GM23338 (cell line): ENCODE measurements around the gene TUFT1. TPM values are rescaled to one million over a fixed set of nuclear protein-coding genes. Genes with fewer than 3 reads are reported as not detected.

Experiments used
- ATAC-seq: fragments of 200-7000 bp; cut with Tn5 transposase; 3 replicates; pipeline ENCODE4 v1.9.1; 2020
- DNase-seq: peaks from one replicate; pipeline ENCODE4 v3.0.0-alpha.2; 2015; ENCODE audit warnings: low spot score
- H2AFZ ChIP-seq: fragments of 200-600 bp; sonication (generic); 2 replicates; pipeline ENCODE4 v1.8.0; 2016; ENCODE audit warnings: antibody characterized with exemption, mild to moderate bottlenecking, moderate library complexity
- H3F3A ChIP-seq: fragments of 200-600 bp; sonication (generic); replicated peaks from 2 replicates; pipeline ENCODE4 v1.8.0; 2017; ENCODE audit warnings: antibody characterized with exemption, mixed run types, low read depth
- H3K27ac ChIP-seq: fragments of 200-600 bp; sonication (generic); 2 replicates; pipeline ENCODE4 v1.6.1; 2016; ENCODE audit warnings: low read depth
- H3K27me3 ChIP-seq: fragments of 200-600 bp; sonication (generic); 2 replicates; pipeline ENCODE4 v1.8.0; 2016; ENCODE audit warnings: mild to moderate bottlenecking, mixed run types, moderate library complexity; ENCODE audit not compliant: insufficient read depth
- H3K36me3 ChIP-seq: fragments of 200-600 bp; sonication (generic); 2 replicates; pipeline ENCODE4 v1.8.0; 2016; ENCODE audit warnings: mild to moderate bottlenecking; ENCODE audit not compliant: insufficient read depth
- H3K4me1 ChIP-seq: fragments of 200-600 bp; sonication (generic); 2 replicates; pipeline ENCODE4 v1.8.0; 2016; ENCODE audit warnings: mild to moderate bottlenecking, moderate library complexity; ENCODE audit not compliant: insufficient read depth
- H3K4me2 ChIP-seq: fragments of 200-600 bp; sonication (generic); 2 replicates; pipeline ENCODE4 v1.7.1; 2017; ENCODE audit warnings: mixed run types
- H3K4me3 ChIP-seq: fragments of 200-600 bp; sonication (generic); 2 replicates; pipeline ENCODE4 v1.6.1; 2016; ENCODE audit warnings: mixed run types
- H3K79me2 ChIP-seq: fragments of 200-600 bp; sonication (generic); replicated peaks from 2 replicates; pipeline ENCODE4 v1.8.0; 2017; ENCODE audit warnings: mild to moderate bottlenecking; ENCODE audit not compliant: insufficient read depth
- H3K9me2 ChIP-seq: fragments of 200-600 bp; sonication (generic); 2 replicates; pipeline ENCODE4 v1.8.0; 2017; ENCODE audit not compliant: insufficient read depth
- H4K20me1 ChIP-seq: fragments of 200-600 bp; sonication (generic); replicated peaks from 2 replicates; pipeline ENCODE4 v1.8.0; 2017; ENCODE audit warnings: mild to moderate bottlenecking; ENCODE audit not compliant: insufficient read depth
- H3K27ac Mint-ChIP-seq: 2 replicates; pipeline ENCODE4 v1.8.0; 2020; ENCODE audit warnings: inconsistent platforms, mild to moderate bottlenecking, moderate library complexity, mixed read lengths
- H3K27me3 Mint-ChIP-seq: 3 replicates; pipeline ENCODE4 v1.8.0; 2022; ENCODE audit warnings: low read depth, mild to moderate bottlenecking, moderate library complexity, mixed read lengths, inconsistent platforms; ENCODE audit not compliant: insufficient read depth, poor library complexity
- H3K36me3 Mint-ChIP-seq: 3 replicates; pipeline ENCODE4 v1.8.0; 2021; ENCODE audit warnings: low read depth, mild to moderate bottlenecking, inconsistent platforms, moderate library complexity, mixed read lengths
- H3K4me1 Mint-ChIP-seq: 3 replicates; pipeline ENCODE4 v1.8.0; 2020; ENCODE audit warnings: mild to moderate bottlenecking, inconsistent platforms, mixed read lengths
- H3K4me3 Mint-ChIP-seq: 3 replicates; pipeline ENCODE4 v1.8.0; 2021; ENCODE audit warnings: moderate library complexity, mild to moderate bottlenecking, inconsistent platforms, mixed read lengths
- H3K9me3 Mint-ChIP-seq: 3 replicates; pipeline ENCODE4 v1.8.0; 2020; ENCODE audit warnings: moderate library complexity, mild to moderate bottlenecking, inconsistent platforms, mixed read lengths
- CREB1 ChIP-seq: fragments of 250-450 bp; sonication (Bioruptor Pico); IDR thresholded peaks from 2 replicates; pipeline ENCODE4 v1.5.0; 2020; ENCODE audit warnings: low read depth, mild to moderate bottlenecking, moderate library complexity
- EZH2 ChIP-seq: fragments of 200-600 bp; sonication (generic); IDR thresholded peaks from one replicate; pipeline ENCODE4 v1.8.0; 2017; ENCODE audit warnings: antibody characterized with exemption, mild to moderate bottlenecking, low read depth; ENCODE audit not compliant: unreplicated experiment
- EZH2phosphoT487 ChIP-seq: fragments of 200-600 bp; sonication (generic); IDR thresholded peaks from one replicate; pipeline ENCODE4 v1.8.1; 2018; ENCODE audit warnings: antibody characterized with exemption; ENCODE audit not compliant: unreplicated experiment
- JUNB ChIP-seq: IDR thresholded peaks from one replicate; pipeline ENCODE4 v1.6.1; 2016; ENCODE audit warnings: antibody characterized with exemption; ENCODE audit not compliant: unreplicated experiment
- NANOG ChIP-seq: IDR thresholded peaks from 2 replicates; pipeline ENCODE4 v1.6.1; 2016; ENCODE audit warnings: antibody characterized with exemption, borderline replicate concordance
- POLR2AphosphoS5 ChIP-seq: IDR thresholded peaks from 2 replicates; pipeline ENCODE4 v1.6.1; 2016; ENCODE audit warnings: antibody characterized with exemption, low read depth
- STAT1 ChIP-seq: IDR thresholded peaks from one replicate; pipeline ENCODE4 v1.6.1; 2016; ENCODE audit warnings: antibody characterized with exemption; ENCODE audit not compliant: unreplicated experiment
- ZNF114 ChIP-seq: fragments of 250-450 bp; sonication (Bioruptor Pico); IDR thresholded peaks from 2 replicates; pipeline ENCODE4 v1.5.0; 2020; ENCODE audit warnings: mild to moderate bottlenecking, moderate library complexity
- ZNF331 ChIP-seq: fragments of 250-450 bp; sonication (Bioruptor Pico); IDR thresholded peaks from 2 replicates; pipeline ENCODE4 v1.5.0; 2020; ENCODE audit warnings: low read depth, mild to moderate bottlenecking, moderate library complexity
- polyA plus RNA-seq: library from polyadenylated mRNA; unstranded; fragments of >200 nt; fragmentation: Nextera tagmentation; extraction: Ambion mirVana; gene quantifications from 2 replicates; pipeline ENCODE4 v1.2.1, GENCODE V29; 2016
- total RNA-seq: library from RNA; depleted of rRNA; stranded (reverse); fragments of >200 nt; shearing (Covaris generic); gene quantifications from 2 replicates; pipeline ENCODE4 v1.2.3, GENCODE V29; 2014
- TF ChIP-seq, protein P1 (sequence below), 2 experiments: fragments of 200-600 bp in 1 of 2; sonication (generic) in 1 of 2; conservative IDR thresholded peaks; 2 replicates each; pipeline versions ENCODE4 v1.5.1 to v1.6.1; 2016 to 2017; ENCODE audit warnings: antibody characterized with exemption in 2 of 2, low read depth in 2 of 2, mild to moderate bottlenecking in 2 of 2, moderate library complexity in 1 of 2
- TF ChIP-seq, protein P2 (sequence below): IDR thresholded peaks from one replicate; pipeline ENCODE4 v1.6.1; 2018; ENCODE audit warnings: antibody characterized with exemption; ENCODE audit not compliant: unreplicated experiment
- TF ChIP-seq, protein P3 (sequence below): IDR thresholded peaks from 2 replicates; pipeline ENCODE4 v1.6.1; 2016; ENCODE audit warnings: antibody characterized with exemption

Gene TUFT1
- total and polyA plus RNA-seq, 2 experiments from 2014 or later, result 6.0 to 11.9 TPM

DNA sequence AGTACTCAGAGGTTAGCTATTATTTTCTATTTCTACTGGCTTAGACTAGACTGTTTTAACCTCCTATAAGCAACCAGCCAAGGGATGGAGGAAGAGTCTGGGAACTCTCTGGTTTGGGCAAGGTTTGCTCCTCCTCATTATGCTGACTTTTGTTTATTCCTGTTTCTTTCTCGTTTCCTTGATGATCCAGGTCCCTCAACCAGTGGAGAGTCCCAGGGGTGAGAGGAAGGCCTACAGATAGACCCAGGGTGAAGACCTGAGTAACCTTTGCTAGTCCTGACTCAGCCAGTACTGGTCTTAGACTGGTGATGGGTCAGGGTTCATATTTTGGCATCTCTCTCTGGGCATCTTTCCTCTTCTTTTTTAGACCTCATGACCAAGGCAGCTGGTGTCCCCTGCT lies 5.4 kb downstream of the TUFT1 start (continued):
- TF ChIP-seq, protein P1, sequence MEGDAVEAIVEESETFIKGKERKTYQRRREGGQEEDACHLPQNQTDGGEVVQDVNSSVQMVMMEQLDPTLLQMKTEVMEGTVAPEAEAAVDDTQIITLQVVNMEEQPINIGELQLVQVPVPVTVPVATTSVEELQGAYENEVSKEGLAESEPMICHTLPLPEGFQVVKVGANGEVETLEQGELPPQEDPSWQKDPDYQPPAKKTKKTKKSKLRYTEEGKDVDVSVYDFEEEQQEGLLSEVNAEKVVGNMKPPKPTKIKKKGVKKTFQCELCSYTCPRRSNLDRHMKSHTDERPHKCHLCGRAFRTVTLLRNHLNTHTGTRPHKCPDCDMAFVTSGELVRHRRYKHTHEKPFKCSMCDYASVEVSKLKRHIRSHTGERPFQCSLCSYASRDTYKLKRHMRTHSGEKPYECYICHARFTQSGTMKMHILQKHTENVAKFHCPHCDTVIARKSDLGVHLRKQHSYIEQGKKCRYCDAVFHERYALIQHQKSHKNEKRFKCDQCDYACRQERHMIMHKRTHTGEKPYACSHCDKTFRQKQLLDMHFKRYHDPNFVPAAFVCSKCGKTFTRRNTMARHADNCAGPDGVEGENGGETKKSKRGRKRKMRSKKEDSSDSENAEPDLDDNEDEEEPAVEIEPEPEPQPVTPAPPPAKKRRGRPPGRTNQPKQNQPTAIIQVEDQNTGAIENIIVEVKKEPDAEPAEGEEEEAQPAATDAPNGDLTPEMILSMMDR (conservative IDR thresholded peaks at IDR 0.05; ENCODE audit: low read depth in 2 of 2), result no peak
- no peak for TF ChIP-seq STAT1
- TF ChIP-seq, protein P2, sequence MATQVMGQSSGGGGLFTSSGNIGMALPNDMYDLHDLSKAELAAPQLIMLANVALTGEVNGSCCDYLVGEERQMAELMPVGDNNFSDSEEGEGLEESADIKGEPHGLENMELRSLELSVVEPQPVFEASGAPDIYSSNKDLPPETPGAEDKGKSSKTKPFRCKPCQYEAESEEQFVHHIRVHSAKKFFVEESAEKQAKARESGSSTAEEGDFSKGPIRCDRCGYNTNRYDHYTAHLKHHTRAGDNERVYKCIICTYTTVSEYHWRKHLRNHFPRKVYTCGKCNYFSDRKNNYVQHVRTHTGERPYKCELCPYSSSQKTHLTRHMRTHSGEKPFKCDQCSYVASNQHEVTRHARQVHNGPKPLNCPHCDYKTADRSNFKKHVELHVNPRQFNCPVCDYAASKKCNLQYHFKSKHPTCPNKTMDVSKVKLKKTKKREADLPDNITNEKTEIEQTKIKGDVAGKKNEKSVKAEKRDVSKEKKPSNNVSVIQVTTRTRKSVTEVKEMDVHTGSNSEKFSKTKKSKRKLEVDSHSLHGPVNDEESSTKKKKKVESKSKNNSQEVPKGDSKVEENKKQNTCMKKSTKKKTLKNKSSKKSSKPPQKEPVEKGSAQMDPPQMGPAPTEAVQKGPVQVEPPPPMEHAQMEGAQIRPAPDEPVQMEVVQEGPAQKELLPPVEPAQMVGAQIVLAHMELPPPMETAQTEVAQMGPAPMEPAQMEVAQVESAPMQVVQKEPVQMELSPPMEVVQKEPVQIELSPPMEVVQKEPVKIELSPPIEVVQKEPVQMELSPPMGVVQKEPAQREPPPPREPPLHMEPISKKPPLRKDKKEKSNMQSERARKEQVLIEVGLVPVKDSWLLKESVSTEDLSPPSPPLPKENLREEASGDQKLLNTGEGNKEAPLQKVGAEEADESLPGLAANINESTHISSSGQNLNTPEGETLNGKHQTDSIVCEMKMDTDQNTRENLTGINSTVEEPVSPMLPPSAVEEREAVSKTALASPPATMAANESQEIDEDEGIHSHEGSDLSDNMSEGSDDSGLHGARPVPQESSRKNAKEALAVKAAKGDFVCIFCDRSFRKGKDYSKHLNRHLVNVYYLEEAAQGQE, result no peak
- TF ChIP-seq, protein P3, sequence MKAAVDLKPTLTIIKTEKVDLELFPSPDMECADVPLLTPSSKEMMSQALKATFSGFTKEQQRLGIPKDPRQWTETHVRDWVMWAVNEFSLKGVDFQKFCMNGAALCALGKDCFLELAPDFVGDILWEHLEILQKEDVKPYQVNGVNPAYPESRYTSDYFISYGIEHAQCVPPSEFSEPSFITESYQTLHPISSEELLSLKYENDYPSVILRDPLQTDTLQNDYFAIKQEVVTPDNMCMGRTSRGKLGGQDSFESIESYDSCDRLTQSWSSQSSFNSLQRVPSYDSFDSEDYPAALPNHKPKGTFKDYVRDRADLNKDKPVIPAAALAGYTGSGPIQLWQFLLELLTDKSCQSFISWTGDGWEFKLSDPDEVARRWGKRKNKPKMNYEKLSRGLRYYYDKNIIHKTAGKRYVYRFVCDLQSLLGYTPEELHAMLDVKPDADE, result no peak
- no peak for TF ChIP-seq CREB1 (CRISPR knock-in tag)
- no peak for TF ChIP-seq JUNB
- TF ChIP-seq EZH2, result no peak
- TF ChIP-seq ZNF331 (CRISPR knock-in tag), result no peak
- no peak for TF ChIP-seq POLR2AphosphoS5

DNA sequence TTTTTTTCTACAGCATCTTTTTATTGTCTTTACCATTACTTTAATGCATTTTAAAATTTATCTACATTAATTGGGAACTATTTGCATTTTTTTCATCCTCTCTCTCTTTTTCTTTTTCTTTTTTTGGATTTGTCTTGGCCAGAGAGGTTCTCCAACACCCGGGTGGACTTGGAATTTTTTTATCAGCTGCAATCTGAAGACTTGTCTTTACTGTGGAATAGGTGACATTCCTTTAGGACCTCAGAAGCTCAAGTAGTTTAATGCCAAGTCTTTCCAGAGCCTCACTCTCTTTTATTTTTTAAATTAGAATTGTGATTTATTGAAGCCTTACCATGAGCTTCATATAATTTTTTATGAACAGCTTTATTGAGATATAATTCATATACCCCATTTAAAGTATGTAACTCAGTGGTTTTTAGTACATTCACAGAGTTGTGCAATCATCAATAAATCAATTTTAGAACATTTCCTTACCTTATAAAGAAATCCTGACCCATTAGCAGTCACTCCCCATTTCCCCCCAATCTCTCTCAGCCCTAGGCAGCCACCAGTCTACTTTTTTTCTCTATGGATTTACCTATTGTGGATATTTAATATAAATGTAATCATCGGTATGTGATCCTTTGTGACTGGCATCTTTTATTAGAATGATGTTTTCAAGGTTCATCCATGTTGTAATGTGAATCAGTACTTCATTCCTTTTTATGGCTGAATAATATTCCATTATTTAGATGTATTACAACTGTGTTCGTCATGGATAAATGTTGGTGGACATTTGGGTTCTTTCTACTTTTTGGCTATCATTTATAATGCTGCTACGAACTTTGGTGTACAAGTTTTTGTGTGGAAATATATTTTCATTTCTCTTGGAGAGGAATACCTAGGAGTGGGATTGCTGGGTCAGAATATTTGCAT lies 6.2 kb downstream of the TUFT1 start:
- Histone ChIP-seq H3K4me3 (no peak overlapping the region), H3K4me1 (peaks cover 16% of the 10 kb centered on the region), H3K9me2 (no peaks in the 10 kb centered on the region), H3K79me2 (peaks cover 70% of the 10 kb centered on the region), H4K20me1 (peaks cover 6% of the 10 kb centered on the region), H3K36me3 (no peaks in the 10 kb centered on the region), H2AFZ (no peak overlapping the region), H3K27me3 (0 out of 2 replicates have a peak, but pooled peaks cover 6% of the 10 kb centered on the region), H3F3A (no peaks in the 10 kb centered on the region), H3K27ac (peak overlapping the region; percentile 52), H3K4me2 (peak overlapping the region; percentile 28; the same call in 1 of the 2 replicates)
- ATAC-seq (no peak), DNase-seq (no peak)
- peaks cover 36% of the 10 kb centered on the region for H3K4me1 Mint-ChIP-seq
- H3K4me3 Mint-ChIP-seq, result no peak overlapping the region; the same call in 2 of the 3 replicates
- no peaks in the 10 kb centered on the region; the same call in 2 of the 3 replicates for H3K36me3 Mint-ChIP-seq
- H3K9me3 Mint-ChIP-seq, result no peaks in the 10 kb centered on the region; the same call in 2 of the 3 replicates
- peak overlapping the region; percentile 82; the same call in 1 of the 2 replicates for H3K27ac Mint-ChIP-seq
- H3K27me3 Mint-ChIP-seq, result peaks cover 8% of the 10 kb centered on the region
- no peak for TF ChIP-seq STAT1
- no peak for TF ChIP-seq CREB1 (CRISPR knock-in tag)
- no peak for TF ChIP-seq NANOG
- TF ChIP-seq EZH2phosphoT487, result no peak
- TF ChIP-seq, protein P2, result no peak
- no peak for TF ChIP-seq EZH2
- TF ChIP-seq ZNF114 (CRISPR knock-in tag), result no peak
- TF ChIP-seq ZNF331 (CRISPR knock-in tag), result no peak
- TF ChIP-seq, protein P1 (conservative IDR thresholded peaks at IDR 0.05; ENCODE audit: low read depth in 2 of 2), result no peak
- TF ChIP-seq POLR2AphosphoS5, result no peak
